GM12872 (cell line): ENCODE results near the gene SPRED2.
A peak's percentile ranks its signal among the peaks of the same experiment; 100 is the strongest.

Experiments used
- TF ChIP-seq, protein P1 (sequence below): IDR thresholded peaks from 3 replicates; pipeline ENCODE4 v1.5.1; 2011; ENCODE audit warnings: low read depth, mild to moderate bottlenecking, low read length, moderate library complexity; ENCODE audit not compliant: insufficient read depth

SPRED2 gene

DNA sequence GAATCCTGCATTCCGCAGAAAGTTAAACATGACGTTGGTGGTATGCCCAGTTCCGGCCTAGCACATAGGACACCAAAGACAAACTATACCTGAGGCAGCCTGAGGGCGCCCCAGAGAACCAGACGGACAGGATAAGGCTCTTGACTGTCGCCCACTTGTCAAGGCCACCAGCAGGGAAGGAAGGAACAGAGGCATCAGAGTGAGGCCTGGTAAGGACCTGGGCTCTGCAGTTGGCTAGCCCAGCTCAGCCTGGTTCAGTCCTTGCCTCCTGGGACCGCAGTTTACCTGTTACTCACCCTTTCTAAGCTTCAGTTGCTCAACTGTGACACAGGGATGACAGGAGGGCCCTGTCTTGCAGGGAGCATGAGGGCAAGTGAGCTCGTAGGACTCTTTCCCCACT, 122.7 kb downstream of the SPRED2 start:
- TF ChIP-seq, protein P1, sequence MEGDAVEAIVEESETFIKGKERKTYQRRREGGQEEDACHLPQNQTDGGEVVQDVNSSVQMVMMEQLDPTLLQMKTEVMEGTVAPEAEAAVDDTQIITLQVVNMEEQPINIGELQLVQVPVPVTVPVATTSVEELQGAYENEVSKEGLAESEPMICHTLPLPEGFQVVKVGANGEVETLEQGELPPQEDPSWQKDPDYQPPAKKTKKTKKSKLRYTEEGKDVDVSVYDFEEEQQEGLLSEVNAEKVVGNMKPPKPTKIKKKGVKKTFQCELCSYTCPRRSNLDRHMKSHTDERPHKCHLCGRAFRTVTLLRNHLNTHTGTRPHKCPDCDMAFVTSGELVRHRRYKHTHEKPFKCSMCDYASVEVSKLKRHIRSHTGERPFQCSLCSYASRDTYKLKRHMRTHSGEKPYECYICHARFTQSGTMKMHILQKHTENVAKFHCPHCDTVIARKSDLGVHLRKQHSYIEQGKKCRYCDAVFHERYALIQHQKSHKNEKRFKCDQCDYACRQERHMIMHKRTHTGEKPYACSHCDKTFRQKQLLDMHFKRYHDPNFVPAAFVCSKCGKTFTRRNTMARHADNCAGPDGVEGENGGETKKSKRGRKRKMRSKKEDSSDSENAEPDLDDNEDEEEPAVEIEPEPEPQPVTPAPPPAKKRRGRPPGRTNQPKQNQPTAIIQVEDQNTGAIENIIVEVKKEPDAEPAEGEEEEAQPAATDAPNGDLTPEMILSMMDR = no peak

DNA sequence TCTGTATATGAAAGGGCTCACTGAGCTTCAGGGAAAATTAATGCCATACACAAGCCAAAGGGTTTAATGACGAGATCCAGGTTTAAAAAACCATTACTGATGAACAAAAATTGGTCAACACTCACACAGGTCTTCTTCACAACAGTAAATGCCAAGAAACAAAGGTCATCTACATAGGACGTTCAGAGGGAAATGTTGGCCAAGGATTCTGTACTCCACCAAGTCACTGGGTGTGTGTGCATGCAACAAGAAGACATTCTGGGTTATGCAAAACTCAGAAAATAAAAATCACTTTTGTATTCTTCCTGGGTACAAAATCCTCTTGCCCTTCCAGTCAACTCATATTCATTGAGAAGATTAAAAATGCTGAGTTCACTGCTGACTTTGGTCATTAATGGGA, 126.5 kb downstream of the SPRED2 start:
- TF ChIP-seq, protein P1 = no peak

DNA sequence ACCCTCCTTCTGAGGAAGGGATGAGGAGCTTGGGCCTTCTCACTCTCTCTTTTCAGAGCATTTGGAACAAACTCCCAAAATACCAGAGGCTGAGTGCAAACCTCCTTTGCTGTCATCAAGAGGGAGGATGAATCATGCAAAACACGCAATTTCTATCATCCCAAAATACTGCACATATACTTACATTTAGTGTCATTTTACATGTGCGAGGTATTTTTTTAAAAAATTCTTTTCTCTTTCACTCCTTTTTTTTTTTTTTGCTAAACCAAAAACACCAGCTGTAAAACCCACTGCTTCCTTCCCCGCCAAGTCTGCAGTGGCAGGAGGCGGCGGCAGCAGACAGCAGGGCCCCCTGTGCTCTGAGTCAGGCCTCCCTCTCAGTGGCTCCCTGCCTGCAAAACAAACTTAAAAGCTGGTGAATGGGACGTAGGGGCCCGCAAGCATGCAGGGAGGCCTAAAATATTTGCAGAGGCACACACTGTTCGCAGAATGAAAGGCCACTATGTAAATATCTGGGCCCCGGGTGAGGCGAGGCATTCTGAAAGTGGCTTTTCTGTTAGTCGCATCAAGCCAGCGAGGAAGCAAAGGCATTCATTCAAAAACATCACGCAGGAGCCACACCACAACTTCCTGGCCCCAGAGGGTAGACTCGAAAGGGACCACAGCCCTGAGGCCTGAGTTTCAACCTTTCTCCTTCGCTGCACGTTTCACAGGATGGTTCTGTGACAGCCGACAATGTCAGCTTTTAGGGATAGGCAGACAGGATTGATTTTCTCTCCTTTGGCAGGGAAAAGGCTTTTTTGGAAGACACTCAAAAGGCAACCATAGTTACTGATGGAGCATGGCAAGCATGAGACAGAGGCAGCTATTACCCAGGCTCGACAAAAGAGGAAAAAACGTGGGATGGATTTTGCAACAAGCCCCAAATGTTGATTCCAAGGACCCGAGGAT, 131.4 kb downstream of the SPRED2 start:
- TF ChIP-seq, protein P1 = 0 out of 3 replicates have a peak, but pooled peaks have one; percentile 2

DNA sequence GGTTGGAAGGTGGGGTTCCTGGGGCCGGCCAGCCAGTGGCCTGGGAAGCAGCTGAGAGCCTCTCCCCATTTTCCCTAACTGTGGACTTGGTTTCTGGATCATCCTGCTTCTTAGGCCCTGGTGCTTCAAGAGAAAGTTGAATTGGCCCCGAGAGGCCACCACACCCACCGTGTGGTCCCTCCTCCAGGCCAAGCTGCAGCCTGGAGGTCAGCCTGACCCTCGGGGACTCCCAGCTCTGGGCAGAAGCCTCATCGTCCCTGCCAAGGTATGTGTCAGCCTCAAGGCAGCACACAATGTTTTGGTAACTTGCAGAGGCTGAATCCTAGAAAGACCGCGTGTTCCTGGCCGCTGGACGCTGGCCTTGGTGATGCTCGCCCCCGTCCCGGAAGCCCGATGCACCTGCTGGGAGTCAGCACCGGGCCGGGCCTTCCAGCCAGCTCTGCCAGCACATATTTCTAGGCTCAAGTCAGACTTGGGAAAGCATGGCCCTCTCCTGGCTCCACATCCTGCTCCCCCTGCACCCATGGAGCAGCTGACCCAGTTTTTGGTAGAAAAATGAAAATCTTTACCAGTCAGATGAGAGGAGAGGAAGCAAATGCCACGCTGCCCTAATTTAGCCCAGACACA, 132.2 kb downstream of the SPRED2 start:
- TF ChIP-seq, protein P1 = no peak

DNA sequence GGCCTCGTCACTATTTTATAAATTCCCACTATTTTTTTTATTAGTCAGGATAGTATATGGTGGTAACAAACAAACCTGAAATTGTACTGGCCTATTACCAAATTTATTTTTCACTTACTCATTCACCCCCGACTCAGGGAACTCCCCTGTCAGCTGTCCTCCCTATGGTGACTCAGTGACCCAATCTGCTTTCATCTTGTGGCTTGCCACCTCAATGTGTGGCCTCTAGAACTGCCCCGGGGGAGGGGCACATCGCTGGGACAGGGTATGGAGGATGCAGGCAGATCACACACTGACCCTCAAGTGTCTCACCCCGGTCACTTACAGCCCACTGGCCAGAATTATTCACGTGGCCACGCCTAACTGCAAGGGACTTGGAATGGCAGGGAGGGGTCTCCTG, 133.2 kb downstream of the SPRED2 start:
- TF ChIP-seq, protein P1 = no peak

DNA sequence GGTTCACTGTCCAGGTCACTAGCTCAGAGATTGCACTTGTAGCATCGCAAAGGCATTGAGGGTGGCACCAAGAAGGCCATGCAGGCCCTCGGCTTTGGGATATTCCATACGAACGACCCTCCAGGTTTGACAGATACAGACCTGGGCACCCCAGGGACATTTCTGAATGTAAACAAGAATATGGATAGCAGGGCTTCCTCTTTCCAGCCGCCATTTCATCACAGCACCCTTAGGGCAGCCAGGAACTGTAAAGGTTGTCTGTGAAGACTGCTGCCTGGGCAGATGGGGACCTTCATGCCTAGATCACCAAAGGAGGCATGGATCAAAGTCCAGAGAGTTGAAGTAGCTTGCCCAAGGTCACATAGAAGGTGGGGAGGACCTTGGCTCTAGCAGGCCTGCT, 134.3 kb downstream of the SPRED2 start:
- TF ChIP-seq, protein P1 = no peak

DNA sequence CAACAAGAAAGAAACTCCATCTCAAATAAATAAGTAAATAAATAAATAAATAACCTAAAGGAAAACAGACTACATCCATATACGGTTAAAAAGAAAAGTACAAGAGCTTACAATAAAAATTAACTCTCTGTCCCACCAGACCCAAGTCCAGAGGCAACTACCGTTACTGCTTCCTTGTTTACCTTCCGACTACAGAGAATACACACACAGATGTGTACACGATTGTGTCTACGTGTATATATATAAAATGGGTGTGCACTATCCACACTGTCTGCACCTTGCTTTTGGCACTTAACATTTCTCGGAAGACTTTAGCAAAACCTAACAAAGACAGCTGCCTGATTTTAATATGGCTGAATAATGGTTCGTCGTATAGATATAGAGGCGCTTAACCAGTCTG, 134.9 kb downstream of the SPRED2 start:
- TF ChIP-seq, protein P1 = no peak
